PFSK-1 (cell line): ENCODE results near the gene SLC7A6.

Experiments
- FOXP2 ChIP-seq: optimal IDR thresholded peaks from 2 replicates; pipeline ENCODE3; 2011; ENCODE audit warnings: borderline replicate concordance, control low read depth, inconsistent platforms; ENCODE audit not compliant: insufficient read depth; ENCODE audit errors: extremely low read length, extremely low read depth
- POLR2AphosphoS5 ChIP-seq: IDR thresholded peaks from 2 replicates; pipeline ENCODE4 v1.6.1; 2012; ENCODE audit warnings: low read depth, mild to moderate bottlenecking, control low read depth, low read length, moderate library complexity
- REST ChIP-seq, 2 experiments: IDR thresholded peaks; 2 replicates each; pipeline versions ENCODE4 v1.6.1 to v1.8.0; 2011 to 2012; ENCODE audit warnings: low read depth in 2 of 2, low read length in 2 of 2, control low read depth in 1 of 2, inconsistent platforms in 1 of 2, mild to moderate bottlenecking in 1 of 2, moderate library complexity in 1 of 2; ENCODE audit not compliant: insufficient read depth in 1 of 2
- SIN3A ChIP-seq: IDR thresholded peaks from 2 replicates; pipeline ENCODE4 v1.6.1; 2012; ENCODE audit warnings: mild to moderate bottlenecking, low read length, moderate library complexity, borderline replicate concordance; ENCODE audit not compliant: insufficient read depth
- TAF1 ChIP-seq: IDR thresholded peaks from 2 replicates; pipeline ENCODE4 v1.6.1; 2012; ENCODE audit warnings: low read length, control low read depth, borderline replicate concordance; ENCODE audit not compliant: insufficient read depth

Gene SLC7A6

GRCh38 chr16:68283801-68284598, 19.7 kb downstream of the SLC7A6 start:
- TF ChIP-seq SIN3A (no peak), POLR2AphosphoS5 (no peak), REST (IDR thresholded peaks at IDR 0.05; ENCODE audit: insufficient read depth in 1 of 2, low read depth in 2 of 2, low read length in 2 of 2) (no peak), FOXP2 (no peak), TAF1 (no peak)

- TF ChIP-seq POLR2AphosphoS5 (no peak), TAF1 (no peak), FOXP2 (no peak), SIN3A (no peak), REST (IDR thresholded peaks at IDR 0.05; ENCODE audit: insufficient read depth in 1 of 2, low read depth in 2 of 2, low read length in 2 of 2) (no peak)
Measured at GRCh38 chr16:68284847-68285246, 20.5 kb downstream of the SLC7A6 start.

- TF ChIP-seq FOXP2 (no peak), TAF1 (no peak), REST (IDR thresholded peaks at IDR 0.05; ENCODE audit: insufficient read depth in 1 of 2, low read depth in 2 of 2, low read length in 2 of 2) (no peak)
Measured at GRCh38 chr16:68285683-68286082, 21.4 kb downstream of the SLC7A6 start.

GRCh38 chr16:68286153-68287074, 22.1 kb downstream of the SLC7A6 start:
- TF ChIP-seq TAF1 = no peak
- TF ChIP-seq REST (IDR thresholded peaks at IDR 0.05; ENCODE audit: insufficient read depth in 1 of 2, low read depth in 2 of 2, low read length in 2 of 2) = no peak
- no peak for TF ChIP-seq POLR2AphosphoS5
- no peak for TF ChIP-seq FOXP2
- no peak for TF ChIP-seq SIN3A
